HG03066 (cell line): ENCODE measurements around the gene NTM.

ENCODE experiments used
- ATAC-seq: cut with Tn5 transposase; IDR thresholded peaks from one replicate; pipeline ENCODE4 v1.9.1; 2021; ENCODE audit warnings: low read depth; ENCODE audit not compliant: unreplicated experiment

NTM gene

DNA sequence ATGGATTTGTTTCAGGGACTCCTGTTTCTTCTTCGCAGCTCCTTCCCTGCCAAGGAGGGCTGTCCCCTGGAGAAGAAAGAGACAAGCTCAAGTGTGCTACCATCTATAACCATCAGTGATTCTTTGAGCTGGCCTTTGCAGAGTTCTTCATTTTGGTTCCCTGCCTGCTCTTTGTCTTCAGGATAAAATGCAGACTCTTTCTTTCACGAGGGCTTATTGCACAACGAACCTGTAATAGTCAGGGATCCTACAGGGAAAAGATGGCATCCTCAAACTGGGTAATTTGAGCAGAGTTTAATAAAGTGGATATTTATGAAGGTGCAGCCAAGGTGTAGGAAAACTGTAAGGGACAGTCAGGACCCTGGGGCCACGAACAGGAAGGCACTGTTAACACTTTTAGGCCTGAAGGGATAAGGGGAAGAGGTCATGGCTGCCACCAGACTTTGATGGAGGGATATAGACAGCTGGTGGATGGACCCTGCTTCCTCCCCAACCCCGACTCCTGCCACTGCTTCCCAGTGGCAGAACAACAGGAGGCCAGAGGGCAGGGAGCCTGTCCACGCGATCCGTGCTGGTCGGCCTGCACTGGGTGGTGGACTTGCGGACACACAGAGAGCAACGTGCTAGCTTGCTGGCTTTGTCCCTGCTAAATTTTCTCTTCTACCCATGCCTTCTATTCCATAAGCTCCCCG is 767.0 kb downstream of the NTM start:
- ATAC-seq: no peak

DNA sequence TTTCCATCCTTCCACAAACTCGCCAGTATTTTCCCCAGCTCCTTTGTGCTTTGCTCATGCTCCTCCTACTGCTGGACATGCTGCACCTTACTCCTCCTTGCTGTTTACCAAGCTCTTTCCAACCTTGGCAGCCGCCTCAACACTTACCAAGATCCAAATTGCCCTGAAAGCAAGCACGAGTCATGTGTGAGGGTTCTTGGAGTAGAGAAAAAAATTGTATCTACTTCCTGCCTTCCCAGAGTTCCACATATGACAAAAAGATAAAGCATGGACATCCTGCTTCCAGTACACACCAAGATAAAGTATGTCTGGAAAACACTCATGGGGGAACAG is 767.5 kb downstream of the NTM start:
- ATAC-seq: no peak

DNA sequence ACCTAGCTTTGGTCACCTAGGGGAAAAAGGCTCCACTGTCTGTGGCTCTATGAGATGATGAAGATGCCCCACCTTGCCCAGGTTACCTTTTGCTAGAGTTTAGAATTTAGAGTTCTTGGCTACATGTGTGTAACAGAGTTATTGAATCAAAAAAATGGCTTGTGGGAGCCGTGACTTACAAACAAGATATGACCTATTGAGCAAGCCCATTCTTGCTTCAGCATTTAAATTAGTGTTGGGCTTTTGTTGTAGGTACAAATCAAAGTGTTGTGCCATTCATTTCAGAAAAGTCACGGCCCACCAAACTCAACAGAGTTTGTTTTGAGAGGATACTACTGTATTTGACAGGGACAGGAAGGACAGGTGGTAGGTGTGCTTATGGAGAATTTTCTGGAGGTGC is 768.8 kb downstream of the NTM start:
- no peak for ATAC-seq

DNA sequence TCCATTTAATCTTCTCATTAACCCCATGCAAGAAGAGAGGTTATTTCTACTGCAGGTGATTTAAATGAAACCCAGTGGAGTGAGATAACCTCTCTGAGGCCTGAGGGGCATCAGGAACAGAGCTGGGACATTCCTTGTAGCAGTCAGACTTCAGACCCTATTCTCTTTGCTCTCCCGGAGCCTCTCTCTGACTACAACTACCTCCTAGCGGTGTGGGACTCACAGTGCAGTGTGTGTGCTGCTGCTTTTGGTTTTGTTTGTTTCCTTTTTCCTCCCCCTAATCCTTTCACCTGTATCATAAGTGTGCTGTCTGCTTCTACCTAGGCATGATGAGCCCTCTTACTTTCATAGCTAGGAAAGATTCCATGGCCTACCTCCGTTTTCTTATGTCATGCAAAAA is 769.6 kb downstream of the NTM start:
- ATAC-seq: no peak

DNA sequence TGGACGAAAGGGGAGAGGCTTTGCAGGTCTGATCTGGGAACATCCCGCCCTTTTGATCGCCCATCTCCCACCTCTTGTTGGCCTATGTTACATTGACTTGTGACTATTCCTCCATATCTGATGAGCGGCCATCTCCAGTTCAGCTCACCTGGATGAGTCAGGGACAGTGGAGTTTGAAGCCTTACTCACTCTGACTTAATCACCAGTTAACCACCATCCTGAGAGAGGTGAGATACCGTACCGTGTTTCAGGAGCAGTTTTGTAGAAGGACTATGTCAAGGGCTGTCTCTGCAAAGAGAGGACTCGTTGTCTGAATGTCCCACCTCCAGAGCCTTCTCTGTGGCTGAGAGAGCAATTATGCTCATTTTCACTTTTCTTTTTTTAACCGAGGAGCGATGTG is 771.7 kb downstream of the NTM start:
- ATAC-seq: no peak

DNA sequence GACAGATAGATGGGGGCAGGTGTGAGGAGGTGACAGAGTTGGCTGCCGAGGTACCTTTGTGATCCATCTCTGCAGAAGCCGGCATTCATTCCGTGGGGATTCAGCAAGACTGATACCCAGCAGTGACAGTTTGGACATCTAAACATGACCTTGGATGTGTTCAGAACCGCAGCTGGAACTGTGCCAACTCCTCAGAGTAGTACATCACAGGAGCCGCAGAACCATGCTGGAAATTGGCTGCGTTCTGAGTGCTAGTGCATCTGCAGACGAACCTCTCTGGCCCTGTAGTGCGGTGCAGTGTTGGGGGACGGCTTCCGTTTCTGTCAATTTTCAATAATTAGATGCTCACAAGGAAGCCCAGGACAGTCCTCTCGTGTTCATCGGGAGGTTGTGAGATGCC is 772.1 kb downstream of the NTM start:
- no peak for ATAC-seq

DNA sequence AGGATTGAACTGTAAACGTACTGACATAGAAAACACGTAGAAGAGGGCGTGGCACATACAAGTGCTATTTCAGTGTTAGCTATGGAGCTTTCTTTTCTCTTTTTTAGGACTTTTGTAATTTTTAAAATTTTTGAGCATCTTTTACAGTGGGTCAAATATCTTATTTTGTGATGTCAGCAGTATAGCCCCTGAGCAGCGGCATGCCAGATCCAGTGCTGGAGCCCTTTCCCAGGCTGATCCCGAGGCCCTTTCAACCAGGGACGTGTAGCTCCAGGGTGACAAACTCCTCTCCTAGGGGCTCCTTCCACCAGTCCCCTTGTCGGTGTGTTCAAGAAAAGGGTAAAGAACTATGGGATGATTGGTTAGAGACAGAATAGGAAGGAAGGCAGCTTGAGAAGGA is 777.0 kb downstream of the NTM start:
- ATAC-seq: no peak

DNA sequence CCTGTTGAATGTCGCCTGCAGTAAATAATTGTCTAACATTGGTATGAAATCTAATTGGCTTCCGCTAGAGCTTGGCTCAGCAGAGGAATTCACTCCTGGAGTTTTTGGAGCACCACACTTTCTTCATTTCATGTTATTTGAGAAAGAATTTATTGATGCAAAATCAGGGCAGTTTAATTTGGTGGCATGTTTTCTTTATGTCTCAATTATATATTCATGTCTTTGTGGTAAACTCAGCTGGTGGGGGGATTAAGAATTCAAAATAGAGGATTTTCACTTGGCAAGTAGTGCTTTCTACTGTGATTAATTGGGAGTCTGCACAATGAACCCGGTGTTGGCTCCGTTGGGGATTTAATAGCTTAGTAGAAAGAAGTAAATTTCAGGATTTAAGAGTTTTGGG is 784.4 kb downstream of the NTM start:
- no peak for ATAC-seq

DNA sequence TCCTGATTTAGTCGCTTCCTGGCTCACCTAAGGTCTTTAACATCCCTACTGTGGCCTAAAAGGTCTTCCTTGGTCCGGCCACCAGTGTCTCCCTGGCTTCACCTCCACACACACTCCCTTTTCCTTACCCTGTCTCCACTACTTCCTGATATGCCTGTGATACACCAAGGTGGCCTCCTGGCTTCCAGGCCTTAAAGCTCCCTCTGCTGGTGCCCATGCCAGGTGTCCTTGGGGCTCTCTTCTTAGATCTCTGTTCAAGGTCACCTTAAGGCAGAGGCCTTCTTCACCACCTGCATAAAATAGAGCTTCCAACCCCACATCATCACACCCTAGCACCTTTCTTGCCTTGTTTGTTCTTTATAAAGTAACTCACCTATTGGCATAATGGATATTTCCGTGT is 787.7 kb downstream of the NTM start:
- ATAC-seq: no peak

DNA sequence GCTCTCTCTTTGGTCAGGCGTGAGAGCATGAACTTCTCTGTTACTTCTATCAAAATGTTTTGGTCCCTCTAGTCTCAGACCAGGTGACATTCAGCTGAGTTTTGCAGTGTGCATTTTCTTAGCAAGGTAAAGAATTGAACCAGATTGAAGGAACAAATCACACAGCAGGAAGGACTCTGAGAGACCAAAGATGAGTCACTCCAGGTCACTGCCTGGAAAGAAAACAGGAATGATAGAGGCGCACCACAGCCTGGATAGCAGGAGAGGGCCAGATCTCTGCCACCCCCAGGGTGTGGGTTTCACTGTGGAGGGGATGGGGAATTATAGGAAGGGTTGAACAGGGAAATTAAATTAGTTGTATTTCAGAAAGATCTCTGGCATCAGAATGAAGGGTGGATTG is 788.3 kb downstream of the NTM start:
- no peak for ATAC-seq

DNA sequence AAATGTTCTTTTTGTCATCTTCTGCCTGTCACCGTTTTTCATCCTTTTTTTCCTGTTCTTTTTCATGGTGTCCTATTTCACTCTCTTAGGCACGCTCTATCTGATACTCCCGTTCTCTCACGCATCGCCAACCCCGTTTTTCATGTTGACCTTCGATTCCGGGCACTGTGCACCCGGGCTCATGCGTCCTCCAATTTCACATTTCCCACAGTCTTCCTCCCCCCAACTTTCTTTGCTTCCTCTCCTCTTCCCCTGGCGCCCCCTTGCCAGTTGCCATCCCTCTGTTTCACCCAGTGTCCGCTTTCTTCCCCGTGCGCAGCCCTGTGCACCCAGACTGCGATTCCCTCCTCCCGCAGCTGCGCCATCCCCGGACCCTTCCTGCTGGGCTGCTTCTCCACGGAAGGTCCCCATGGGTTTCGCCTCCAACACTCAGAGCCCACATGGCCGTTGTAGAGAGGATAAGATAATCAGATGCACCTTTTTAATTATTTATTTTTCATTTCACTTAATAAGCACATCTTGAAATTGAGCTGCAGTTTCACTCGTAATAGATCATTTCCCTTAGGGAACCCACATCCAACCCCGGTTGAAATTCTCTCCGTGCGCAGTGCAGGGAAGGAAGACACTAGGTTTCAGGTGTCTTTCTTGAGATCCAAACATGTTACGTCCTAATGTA is 791.1 kb downstream of the NTM start:
- no peak for ATAC-seq

DNA sequence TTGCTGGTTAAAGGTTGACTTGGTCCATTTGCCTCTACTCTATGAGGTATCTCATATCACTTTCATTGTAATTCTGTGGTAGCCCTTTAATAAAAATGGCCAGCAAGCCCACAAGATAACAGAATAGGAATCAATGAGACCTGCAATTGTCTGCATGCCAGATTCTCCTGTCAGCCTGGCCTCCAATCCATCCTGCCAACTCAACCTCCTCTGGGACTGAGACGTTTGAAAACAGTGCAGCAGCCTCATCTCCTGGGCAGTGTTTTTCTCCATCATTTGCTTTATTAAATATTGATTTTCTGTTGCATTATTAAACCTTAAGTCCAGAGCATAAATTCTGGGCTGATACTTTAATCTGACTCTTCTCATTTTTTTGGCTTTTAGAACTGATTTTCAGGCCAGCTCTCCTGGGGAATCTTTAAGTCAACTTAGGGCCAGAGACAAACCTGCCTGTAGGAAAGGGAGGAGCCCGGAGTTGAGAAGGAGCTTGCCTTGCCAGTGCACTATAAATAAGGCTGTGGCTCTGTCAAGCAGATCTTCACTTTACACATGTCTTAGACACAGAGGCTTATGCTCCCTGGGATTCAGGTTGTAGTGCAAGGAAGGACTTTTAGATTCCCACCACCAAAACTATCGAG is 798.0 kb downstream of the NTM start:
- ATAC-seq: no peak

DNA sequence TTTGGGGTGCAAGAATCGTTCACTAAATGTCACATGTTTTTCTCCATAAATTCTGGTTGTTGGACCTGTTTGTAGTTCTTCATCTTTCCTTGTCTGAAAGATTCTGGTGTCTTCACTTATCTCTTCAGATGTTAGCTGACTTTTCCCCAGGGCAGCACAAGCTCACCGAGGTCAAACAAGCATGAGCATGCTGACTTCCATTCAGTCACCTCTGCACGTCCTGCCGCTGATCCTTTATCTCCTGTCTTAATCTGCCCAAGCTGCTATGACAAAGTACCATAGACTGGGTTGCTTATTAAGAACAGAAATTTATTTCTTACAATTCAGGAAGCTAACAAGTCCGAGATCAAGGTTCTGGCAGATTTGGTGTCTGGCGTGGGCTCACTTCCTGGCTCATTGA is 800.6 kb downstream of the NTM start:
- no peak for ATAC-seq

DNA sequence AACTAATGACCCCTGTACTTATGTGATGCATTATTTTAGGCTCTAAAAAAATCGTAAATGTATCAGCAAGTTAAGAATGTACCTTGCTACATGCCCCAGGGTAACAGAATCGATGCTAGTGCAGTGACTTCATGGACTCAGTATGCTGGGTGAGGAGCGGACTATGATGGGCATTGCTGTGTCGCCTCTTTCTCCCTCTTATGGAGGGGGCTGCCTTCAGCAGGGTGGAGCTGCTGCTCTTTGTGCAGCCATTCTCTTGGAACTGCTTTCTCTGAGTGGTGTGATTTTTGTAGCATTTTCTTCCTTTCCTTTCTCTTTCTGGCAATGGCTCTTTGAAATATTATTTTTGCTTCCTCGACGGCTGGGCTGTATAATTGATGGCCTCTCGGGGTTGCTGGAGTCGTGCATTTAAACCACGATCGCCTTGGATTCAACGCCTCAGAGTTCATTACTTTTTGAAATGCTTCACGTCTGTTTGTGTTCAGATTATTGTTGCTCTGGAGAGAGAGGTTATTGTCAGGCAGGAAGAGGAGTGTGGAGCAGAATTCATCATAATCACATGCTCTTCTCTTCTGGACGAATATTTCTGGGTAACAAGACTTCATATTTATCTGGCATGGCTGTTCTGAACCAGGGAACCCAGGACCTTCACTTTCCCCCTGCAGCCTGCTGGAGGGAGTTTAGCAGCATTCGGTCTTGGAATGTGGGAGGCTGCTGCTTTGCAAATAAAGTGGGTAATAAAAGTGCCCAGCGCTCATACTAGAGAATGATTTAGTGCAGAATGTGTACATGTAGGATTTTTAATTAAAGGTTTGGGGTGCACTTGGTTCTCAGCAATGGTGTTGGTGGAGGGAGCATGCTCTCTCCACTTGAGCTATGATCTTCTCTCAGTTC is 804.2 kb downstream of the NTM start:
- ATAC-seq: no peak

DNA sequence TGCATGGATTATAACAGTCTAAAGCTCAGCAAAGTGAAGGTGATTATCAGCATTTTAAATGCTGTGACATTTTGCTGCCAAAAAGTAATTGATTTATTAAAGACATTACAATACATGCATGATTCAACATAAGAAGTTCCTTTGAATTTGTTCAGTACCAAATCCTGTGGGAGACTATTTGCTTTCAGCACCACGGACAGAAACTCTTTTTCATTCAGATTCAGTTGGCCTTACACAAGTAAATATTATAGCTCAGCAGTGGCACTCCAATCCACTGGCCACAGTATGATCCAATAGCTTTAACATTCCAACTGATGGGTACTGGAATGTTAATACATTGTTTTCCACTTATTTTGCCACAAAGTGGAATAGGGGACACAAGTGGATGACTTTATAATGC is 806.7 kb downstream of the NTM start:
- no peak for ATAC-seq

DNA sequence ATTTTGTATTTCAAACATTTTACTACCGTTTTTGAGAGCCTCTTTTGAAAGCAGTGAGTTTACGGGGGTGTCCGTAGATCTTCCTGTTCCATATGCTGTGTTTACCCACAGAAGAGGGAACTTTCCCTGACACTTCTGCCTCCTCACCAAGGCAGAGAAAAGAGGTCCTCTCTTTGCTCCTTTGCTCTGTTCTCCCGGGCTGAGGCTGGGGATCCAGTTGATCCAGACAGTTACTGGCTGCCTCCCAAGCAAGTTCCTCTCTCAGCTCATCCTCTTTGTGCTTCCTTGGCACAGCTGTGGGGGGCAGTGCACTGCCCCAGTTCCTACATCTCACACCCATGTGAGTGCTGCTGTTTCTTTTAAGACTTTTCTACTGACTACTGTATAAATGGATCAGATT is 813.7 kb downstream of the NTM start:
- ATAC-seq: no peak

DNA sequence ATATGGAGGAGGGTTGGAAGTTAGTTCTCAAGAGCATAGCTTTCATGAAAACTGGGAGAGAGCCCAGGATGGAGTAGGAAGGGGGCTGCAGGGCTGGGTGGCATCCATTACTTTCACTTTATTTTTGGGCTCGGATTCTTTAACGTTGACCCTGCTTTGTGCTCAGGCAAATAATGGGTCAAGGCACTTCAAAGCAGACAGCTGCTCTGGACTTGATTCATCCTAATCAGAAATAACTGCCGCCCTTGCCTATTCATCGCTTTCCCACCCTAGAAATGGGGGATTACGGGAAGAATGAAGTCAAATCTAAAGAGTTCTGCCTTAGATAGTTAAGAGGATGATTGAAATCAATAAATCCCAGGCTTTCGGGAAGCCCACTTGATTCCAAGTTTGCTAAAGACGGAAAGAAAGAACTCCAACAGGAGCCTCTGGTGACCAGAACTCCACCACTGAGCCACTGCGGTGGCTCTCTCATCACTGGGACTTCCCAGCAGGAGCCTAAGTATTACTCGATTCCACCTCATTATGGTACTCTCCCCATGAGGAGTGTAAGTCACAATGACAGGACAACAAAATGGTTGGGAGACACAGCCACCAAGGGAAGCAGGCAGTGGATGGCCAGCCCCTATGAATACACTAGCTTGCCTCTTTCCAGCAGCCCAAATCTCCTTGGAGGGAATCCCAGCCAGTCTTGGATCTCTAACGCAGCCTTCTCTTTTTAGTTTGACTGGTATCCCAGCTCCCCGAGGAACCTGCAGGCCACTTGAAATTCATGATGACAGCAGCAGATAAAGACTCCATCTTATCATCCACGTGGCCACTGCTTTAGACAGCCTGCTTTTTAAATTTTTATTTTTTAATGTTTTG is 815.5 kb downstream of the NTM start:
- ATAC-seq: no peak

DNA sequence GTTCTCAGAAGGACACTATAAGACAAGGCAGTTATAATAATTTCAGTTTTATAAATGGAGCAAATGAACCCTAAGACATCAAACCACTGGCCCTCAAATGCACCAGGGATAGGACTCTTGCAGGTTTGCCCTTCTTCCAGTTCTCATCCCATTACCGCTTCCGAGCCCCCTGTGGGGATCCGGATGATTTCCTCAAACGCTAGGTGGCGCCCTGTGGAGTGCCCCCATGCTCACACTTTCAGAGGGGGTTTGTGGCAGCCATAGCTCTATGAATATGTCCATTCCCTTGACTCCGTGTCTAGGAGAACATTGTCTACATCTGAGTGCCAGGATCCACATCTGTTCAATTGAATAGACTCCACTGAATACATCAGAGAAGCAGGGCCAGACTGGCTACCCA is 816.3 kb downstream of the NTM start:
- ATAC-seq: no peak

DNA sequence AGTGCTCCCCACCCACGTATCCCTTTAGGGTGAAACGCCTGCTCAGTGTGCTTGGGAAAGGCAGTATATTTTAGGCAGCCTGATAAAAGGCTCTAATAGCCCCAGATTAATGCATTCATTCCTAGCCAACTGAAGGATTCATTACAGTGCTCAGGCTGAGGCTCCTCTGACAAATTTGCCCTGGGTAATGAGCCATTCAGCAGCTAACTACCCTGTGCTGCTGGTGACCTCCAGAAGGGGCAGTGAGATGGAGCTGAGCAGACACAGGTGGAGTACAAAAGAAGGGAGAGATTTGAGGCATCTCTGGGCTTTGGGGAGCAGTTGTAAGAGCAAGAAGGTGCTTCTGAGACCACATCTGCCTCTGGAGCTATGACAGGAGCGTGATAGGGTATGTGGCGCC is 817.0 kb downstream of the NTM start:
- no peak for ATAC-seq

DNA sequence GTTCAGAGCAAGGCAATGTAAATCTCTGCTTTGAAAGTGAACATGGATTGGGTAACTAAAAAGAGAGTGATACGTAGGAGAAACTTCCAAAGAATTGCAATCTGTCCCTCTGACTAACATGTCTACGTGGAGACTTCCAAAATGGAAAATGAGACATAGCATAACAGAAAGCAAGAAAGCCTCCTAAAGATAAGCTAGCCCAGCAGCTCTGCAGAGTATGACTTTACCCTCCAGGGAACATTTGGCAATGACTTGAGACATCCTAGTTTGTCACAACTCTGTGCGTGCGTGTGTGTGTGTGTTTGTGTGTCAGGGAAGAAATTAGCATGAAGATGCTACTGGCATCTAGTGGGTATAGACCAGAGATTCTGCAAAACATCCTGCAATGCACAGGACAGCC is 817.4 kb downstream of the NTM start:
- ATAC-seq: no peak
